GM12878 (cell line): Measurements from ENCODE around the gene SHD. TPM values are rescaled to one million over a fixed set of nuclear protein-coding genes. Genes with fewer than 3 reads are reported as not detected.

ENCODE experiments used
- KAT2A ChIP-seq: conservative IDR thresholded peaks from 2 replicates; pipeline ENCODE4 v1.6.1; 2011; ENCODE audit warnings: low read depth, low read length; ENCODE audit not compliant: control insufficient read depth
- PML ChIP-seq: IDR thresholded peaks from 2 replicates; pipeline ENCODE4 v1.6.1; 2012; ENCODE audit warnings: low read length, inconsistent platforms
- TAF1 ChIP-seq: IDR thresholded peaks from 2 replicates; pipeline ENCODE4 v1.6.1; 2011; ENCODE audit warnings: mild to moderate bottlenecking, low read depth, low read length, borderline replicate concordance
- polyA plus RNA-seq, 11 experiments: library from polyadenylated mRNA; depleted of rRNA in 4 of 11; unstranded in 6 of 11; stranded (reverse) in 5 of 11; fragments of >200 nt; fragmentation: Nextera tagmentation in 4 of 11; fragmentation: Illumina TruSeq in 1 of 11; extraction: Ambion mirVana in 4 of 11; extraction: Trizol in 1 of 11; gene quantifications; 1 replicate in 1 of 11; 2 replicates in 10 of 11; pipeline versions ENCODE4 v1.2.1 to v1.2.3, GENCODE V29; 2011 to 2016; ENCODE audit warnings: inconsistent platforms in 2 of 11, missing spikeins in 2 of 11, low read depth in 1 of 11
- total RNA-seq, 4 experiments: library from RNA; depleted of rRNA in 3 of 4; stranded (reverse); fragments of >200 nt in 3 of 4; fragmentation: Illumina TruSeq in 1 of 4; extraction: Trizol in 1 of 4; gene quantifications; 2 replicates each; pipeline versions ENCODE4 v1.2.1 to v1.2.3, GENCODE V29; 2013 to 2021
- TF ChIP-seq, protein P1 (sequence below): fragments of 450-650 bp; IDR thresholded peaks from 2 replicates; pipeline ENCODE4 v1.6.1; 2017; ENCODE audit warnings: mild to moderate bottlenecking, moderate library complexity
- TF ChIP-seq, protein P2 (sequence below): fragments of 450-650 bp; IDR thresholded peaks from 2 replicates; pipeline ENCODE4 v1.6.1; 2016; ENCODE audit warnings: mild to moderate bottlenecking
- TF ChIP-seq, protein P3 (sequence below): IDR thresholded peaks from 2 replicates; pipeline ENCODE4 v1.6.1; 2012; ENCODE audit warnings: mild to moderate bottlenecking, low read depth, low read length
- TF ChIP-seq, protein P4 (sequence below): fragments of 150-350 bp; IDR thresholded peaks from 2 replicates; pipeline ENCODE4 v1.6.1; 2016; ENCODE audit warnings: low read depth, low read length
- TF ChIP-seq, protein P5 (sequence below): IDR thresholded peaks from 2 replicates; pipeline ENCODE4 v1.6.1; 2011; ENCODE audit warnings: borderline replicate concordance, low read depth, mild to moderate bottlenecking, moderate library complexity, mixed read lengths, low read length; ENCODE audit not compliant: insufficient read depth; ENCODE audit errors: extremely low read length
- TF ChIP-seq, protein P6 (sequence below): fragments of 450-650 bp; conservative IDR thresholded peaks from 2 replicates; pipeline ENCODE4 v1.6.1; 2017; ENCODE audit warnings: mild to moderate bottlenecking, moderate library complexity

The SHD gene
- total and polyA plus RNA-seq, 10 of the 15 experiments (the other 5 are each of a cell fraction or from before 2014, with no cell fraction given), result 0.09 TPM; not detected in 9

DNA sequence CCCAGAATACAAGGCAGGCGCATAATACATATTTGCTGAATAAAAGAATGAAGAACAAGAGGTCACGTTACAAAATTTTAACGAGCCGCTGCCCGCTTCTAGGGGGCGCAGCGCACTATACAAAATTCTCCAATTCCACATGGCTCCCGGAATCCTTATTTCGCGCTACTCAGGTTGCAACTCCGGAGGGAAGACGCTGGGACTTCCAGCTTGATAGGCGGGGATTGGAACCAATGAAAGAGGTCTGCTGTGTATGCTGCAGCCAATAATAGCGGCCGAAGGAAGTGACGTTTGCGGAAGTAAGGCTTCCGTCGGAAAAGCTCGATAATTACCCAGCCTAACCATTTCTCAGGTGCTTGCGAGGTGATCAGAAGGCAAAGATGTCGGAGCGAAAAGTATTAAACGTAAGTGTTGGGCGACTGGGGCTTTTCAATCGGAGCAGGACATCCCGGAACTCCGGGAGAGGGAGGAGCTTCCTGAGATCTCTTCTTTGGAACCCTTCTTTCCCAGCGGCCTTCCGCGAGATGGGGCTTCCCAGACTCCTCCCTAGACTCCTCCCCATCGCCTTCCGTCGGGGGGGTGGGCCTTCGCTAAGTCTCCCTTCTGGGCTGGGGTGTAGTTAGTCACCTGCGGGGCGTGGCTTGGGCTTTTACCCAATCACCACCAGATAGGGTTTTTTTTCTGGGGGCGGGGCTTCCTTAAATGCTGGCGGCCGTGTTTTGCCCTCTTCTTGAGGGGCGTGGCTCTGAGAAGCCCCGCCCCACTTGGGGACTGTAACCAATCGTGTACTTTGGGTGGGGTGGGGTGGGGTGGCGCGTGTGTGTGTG is 32.1 kb upstream of the SHD start, which contains the start of gene YJU2 (continued):
- TF ChIP-seq, protein P1, sequence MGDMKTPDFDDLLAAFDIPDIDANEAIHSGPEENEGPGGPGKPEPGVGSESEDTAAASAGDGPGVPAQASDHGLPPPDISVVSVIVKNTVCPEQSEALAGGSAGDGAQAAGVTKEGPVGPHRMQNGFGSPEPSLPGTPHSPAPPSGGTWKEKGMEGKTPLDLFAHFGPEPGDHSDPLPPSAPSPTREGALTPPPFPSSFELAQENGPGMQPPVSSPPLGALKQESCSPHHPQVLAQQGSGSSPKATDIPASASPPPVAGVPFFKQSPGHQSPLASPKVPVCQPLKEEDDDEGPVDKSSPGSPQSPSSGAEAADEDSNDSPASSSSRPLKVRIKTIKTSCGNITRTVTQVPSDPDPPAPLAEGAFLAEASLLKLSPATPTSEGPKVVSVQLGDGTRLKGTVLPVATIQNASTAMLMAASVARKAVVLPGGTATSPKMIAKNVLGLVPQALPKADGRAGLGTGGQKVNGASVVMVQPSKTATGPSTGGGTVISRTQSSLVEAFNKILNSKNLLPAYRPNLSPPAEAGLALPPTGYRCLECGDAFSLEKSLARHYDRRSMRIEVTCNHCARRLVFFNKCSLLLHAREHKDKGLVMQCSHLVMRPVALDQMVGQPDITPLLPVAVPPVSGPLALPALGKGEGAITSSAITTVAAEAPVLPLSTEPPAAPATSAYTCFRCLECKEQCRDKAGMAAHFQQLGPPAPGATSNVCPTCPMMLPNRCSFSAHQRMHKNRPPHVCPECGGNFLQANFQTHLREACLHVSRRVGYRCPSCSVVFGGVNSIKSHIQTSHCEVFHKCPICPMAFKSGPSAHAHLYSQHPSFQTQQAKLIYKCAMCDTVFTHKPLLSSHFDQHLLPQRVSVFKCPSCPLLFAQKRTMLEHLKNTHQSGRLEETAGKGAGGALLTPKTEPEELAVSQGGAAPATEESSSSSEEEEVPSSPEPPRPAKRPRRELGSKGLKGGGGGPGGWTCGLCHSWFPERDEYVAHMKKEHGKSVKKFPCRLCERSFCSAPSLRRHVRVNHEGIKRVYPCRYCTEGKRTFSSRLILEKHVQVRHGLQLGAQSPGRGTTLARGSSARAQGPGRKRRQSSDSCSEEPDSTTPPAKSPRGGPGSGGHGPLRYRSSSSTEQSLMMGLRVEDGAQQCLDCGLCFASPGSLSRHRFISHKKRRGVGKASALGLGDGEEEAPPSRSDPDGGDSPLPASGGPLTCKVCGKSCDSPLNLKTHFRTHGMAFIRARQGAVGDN, result peak; percentile 57; the same call in 1 of the 2 replicates
- TF ChIP-seq, protein P2, sequence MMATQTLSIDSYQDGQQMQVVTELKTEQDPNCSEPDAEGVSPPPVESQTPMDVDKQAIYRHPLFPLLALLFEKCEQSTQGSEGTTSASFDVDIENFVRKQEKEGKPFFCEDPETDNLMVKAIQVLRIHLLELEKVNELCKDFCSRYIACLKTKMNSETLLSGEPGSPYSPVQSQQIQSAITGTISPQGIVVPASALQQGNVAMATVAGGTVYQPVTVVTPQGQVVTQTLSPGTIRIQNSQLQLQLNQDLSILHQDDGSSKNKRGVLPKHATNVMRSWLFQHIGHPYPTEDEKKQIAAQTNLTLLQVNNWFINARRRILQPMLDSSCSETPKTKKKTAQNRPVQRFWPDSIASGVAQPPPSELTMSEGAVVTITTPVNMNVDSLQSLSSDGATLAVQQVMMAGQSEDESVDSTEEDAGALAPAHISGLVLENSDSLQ, result peak; percentile 100
- TF ChIP-seq, protein P3, sequence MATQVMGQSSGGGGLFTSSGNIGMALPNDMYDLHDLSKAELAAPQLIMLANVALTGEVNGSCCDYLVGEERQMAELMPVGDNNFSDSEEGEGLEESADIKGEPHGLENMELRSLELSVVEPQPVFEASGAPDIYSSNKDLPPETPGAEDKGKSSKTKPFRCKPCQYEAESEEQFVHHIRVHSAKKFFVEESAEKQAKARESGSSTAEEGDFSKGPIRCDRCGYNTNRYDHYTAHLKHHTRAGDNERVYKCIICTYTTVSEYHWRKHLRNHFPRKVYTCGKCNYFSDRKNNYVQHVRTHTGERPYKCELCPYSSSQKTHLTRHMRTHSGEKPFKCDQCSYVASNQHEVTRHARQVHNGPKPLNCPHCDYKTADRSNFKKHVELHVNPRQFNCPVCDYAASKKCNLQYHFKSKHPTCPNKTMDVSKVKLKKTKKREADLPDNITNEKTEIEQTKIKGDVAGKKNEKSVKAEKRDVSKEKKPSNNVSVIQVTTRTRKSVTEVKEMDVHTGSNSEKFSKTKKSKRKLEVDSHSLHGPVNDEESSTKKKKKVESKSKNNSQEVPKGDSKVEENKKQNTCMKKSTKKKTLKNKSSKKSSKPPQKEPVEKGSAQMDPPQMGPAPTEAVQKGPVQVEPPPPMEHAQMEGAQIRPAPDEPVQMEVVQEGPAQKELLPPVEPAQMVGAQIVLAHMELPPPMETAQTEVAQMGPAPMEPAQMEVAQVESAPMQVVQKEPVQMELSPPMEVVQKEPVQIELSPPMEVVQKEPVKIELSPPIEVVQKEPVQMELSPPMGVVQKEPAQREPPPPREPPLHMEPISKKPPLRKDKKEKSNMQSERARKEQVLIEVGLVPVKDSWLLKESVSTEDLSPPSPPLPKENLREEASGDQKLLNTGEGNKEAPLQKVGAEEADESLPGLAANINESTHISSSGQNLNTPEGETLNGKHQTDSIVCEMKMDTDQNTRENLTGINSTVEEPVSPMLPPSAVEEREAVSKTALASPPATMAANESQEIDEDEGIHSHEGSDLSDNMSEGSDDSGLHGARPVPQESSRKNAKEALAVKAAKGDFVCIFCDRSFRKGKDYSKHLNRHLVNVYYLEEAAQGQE, result peak; percentile 31; the same call in 1 of the 2 replicates
- TF ChIP-seq, protein P4, sequence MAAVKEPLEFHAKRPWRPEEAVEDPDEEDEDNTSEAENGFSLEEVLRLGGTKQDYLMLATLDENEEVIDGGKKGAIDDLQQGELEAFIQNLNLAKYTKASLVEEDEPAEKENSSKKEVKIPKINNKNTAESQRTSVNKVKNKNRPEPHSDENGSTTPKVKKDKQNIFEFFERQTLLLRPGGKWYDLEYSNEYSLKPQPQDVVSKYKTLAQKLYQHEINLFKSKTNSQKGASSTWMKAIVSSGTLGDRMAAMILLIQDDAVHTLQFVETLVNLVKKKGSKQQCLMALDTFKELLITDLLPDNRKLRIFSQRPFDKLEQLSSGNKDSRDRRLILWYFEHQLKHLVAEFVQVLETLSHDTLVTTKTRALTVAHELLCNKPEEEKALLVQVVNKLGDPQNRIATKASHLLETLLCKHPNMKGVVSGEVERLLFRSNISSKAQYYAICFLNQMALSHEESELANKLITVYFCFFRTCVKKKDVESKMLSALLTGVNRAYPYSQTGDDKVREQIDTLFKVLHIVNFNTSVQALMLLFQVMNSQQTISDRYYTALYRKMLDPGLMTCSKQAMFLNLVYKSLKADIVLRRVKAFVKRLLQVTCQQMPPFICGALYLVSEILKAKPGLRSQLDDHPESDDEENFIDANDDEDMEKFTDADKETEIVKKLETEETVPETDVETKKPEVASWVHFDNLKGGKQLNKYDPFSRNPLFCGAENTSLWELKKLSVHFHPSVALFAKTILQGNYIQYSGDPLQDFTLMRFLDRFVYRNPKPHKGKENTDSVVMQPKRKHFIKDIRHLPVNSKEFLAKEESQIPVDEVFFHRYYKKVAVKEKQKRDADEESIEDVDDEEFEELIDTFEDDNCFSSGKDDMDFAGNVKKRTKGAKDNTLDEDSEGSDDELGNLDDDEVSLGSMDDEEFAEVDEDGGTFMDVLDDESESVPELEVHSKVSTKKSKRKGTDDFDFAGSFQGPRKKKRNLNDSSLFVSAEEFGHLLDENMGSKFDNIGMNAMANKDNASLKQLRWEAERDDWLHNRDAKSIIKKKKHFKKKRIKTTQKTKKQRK, result 0 out of 2 replicates have a peak, but pooled peaks have one; percentile 65
- TF ChIP-seq, protein P5, sequence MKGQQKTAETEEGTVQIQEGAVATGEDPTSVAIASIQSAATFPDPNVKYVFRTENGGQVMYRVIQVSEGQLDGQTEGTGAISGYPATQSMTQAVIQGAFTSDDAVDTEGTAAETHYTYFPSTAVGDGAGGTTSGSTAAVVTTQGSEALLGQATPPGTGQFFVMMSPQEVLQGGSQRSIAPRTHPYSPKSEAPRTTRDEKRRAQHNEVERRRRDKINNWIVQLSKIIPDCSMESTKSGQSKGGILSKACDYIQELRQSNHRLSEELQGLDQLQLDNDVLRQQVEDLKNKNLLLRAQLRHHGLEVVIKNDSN, result peak; percentile 22
- TF ChIP-seq, protein P6, sequence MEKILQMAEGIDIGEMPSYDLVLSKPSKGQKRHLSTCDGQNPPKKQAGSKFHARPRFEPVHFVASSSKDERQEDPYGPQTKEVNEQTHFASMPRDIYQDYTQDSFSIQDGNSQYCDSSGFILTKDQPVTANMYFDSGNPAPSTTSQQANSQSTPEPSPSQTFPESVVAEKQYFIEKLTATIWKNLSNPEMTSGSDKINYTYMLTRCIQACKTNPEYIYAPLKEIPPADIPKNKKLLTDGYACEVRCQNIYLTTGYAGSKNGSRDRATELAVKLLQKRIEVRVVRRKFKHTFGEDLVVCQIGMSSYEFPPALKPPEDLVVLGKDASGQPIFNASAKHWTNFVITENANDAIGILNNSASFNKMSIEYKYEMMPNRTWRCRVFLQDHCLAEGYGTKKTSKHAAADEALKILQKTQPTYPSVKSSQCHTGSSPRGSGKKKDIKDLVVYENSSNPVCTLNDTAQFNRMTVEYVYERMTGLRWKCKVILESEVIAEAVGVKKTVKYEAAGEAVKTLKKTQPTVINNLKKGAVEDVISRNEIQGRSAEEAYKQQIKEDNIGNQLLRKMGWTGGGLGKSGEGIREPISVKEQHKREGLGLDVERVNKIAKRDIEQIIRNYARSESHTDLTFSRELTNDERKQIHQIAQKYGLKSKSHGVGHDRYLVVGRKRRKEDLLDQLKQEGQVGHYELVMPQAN, result no peak
- no peak for TF ChIP-seq KAT2A
- peak; percentile 98 for TF ChIP-seq PML
- TF ChIP-seq TAF1, result peak; percentile 89
